Astrocyte of the spinal cord (primary cell): ENCODE data around the gene OR4B1.
"Not testable (repeated sequence)": the region's sequence is repeated elsewhere in the genome, so short reads cannot be mapped to it uniquely, and the experiment has no call there.

Experiments
- DNase-seq: peaks from one replicate; pipeline ENCODE4 v3.0.0; 2011; ENCODE audit warnings: low read depth, low spot score
- H3K4me3 ChIP-seq: 2 replicates; pipeline ENCODE4 v1.5.1; 2011; ENCODE audit warnings: low read depth, mild to moderate bottlenecking, low read length, moderate library complexity
- CTCF ChIP-seq: IDR thresholded peaks from 2 replicates; pipeline ENCODE4 v1.5.1; 2012; ENCODE audit warnings: low read depth, mild to moderate bottlenecking, low read length, inconsistent platforms
- in situ Hi-C: cut with HindIII; loops from 2 replicates; pipeline ENCODE4 v1.10.0; 2017; ENCODE audit warnings: low sequenced_read_pairs

The OR4B1 gene

GRCh38 chr11:48193876-48194275 lies 22.7 kb upstream of the OR4B1 start:
- no peak overlapping the region for H3K4me3 ChIP-seq
- no peak for TF ChIP-seq CTCF
- in situ Hi-C loops, result no loop called here
- peak; percentile 23 for DNase-seq

DNA sequence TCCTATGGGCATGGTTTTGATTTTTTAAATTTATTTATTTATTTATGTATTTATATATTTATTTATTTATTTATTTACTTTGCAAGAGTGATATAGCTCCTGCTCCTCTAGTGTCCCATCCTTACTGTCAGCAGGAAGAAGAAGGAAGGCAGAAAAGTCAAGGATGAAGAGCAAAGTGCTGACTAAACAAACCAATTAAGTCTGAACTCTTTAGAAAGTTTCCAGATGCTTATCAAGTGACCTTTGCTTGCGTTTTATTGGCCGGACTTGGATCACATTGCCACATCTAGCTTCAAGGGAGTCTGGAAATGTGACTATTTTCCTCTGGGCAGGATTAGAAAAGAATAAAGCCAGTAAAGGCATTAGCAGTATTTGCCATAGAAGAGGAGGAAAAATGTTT lies 8.7 kb upstream of the OR4B1 start:
- no peak for TF ChIP-seq CTCF
- DNase-seq, result no peak
- no peak overlapping the region for H3K4me3 ChIP-seq
- in situ Hi-C loops, result no loop called here

GRCh38 chr11:48210052-48210451 lies 6.6 kb upstream of the OR4B1 start:
- H3K4me3 ChIP-seq, result no peak overlapping the region
- no peak for DNase-seq
- in situ Hi-C loops, result no loop called here
- TF ChIP-seq CTCF, result no peak

DNA sequence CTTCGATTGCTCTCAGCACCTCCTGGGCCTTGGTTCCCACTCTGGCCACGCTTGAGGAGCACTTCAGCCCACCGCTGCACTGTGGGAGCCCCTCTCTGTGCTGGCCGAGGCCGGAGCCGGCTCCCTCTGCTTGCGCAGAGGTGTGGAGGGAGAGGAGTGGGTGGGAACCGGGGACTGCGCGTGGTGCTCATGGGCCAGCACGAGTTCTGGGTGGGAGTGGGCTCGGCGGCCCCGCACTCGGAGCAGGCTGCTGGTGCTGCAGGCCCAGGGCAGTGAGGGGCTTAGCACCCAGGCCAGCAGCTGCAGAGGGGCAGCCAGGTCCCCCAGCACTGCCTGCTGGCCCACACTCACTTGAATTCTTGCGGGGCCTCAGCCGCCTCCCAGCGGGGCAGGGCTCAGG lies 12.2 kb downstream of the OR4B1 start:
- TF ChIP-seq CTCF, result no peak
- H3K4me3 ChIP-seq, result no peak overlapping the region
- in situ Hi-C loops, result no loop called here
- no peak for DNase-seq

- H3K4me3 ChIP-seq, in situ Hi-C loops, DNase-seq: not testable (repeated sequence)
Observed at GRCh38 chr11:48230057-48230456, 13.4 kb downstream of the OR4B1 start.

DNA sequence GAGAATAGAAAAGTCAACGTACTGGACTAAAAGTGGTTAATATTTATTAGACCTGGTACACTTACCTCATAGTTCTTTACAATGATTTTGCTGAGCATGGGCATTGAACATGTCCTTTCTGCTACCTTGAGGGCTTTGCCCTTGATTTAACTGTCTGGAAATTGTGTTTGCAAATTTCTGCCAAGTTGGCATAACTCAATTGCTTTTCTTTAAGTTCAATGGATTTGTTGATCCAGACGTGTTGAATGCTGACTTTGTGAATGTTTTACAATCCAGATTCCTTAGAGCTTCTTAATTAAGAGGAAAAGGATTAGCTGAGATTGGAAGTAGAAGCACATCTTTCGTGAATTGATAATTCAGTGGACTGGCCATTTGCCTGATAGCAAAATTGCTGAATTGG lies 21.1 kb downstream of the OR4B1 start:
- in situ Hi-C loops, result no loop called here
- DNase-seq, result no peak
- H3K4me3 ChIP-seq, result no peak overlapping the region
- TF ChIP-seq CTCF, result no peak

DNA sequence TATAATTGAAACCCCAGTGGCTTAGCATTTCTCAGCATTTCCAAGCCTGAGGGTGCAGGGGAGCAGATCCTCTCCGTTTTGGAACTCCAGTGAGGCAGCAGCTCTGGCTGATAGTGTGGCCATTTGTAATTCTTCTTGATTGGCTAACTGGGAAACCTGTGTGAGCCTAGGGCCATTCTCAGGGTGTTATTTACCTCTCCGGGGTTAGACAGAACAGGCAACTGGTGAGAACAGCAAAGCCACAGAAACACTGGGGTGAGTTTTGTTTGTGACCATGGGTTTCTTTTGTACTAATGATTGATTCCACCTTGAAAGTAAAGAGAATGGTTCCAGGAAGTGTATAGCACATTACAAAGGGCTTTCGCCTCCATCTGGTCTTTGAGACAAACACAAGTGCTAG lies 25.9 kb downstream of the OR4B1 start:
- DNase-seq, result no peak
- H3K4me3 ChIP-seq, result no peak overlapping the region
- TF ChIP-seq CTCF, result no peak
- in situ Hi-C loops, result no loop called here
